GM15510 (cell line): Measurements from ENCODE around the gene ADAMTSL3.

Source experiments
- POLR2A ChIP-seq: IDR thresholded peaks from 3 replicates; pipeline ENCODE4 v1.6.1; 2011; ENCODE audit warnings: borderline replicate concordance; ENCODE audit not compliant: insufficient read length; ENCODE audit errors: extremely low read depth

ADAMTSL3 gene

GRCh38 chr15:83653639-83654378 is at the start of gene ADAMTSL3:
ADAMTSL3 (plus strand) TSS chr15:83654123; CDS start chr15:83655762, 1,639 bp downstream.
- TF ChIP-seq POLR2A: no peak

GRCh38 chr15:83604549-83604948 is 49.4 kb upstream of the ADAMTSL3 start:
- TF ChIP-seq POLR2A: no peak

- TF ChIP-seq POLR2A: no peak
Observed at GRCh38 chr15:83605111-83605945, 48.6 kb upstream of the ADAMTSL3 start.

- TF ChIP-seq POLR2A: no peak
Observed at GRCh38 chr15:83610132-83610531, 43.8 kb upstream of the ADAMTSL3 start.

- TF ChIP-seq POLR2A: no peak
Observed at GRCh38 chr15:83610901-83611685, 42.8 kb upstream of the ADAMTSL3 start.

- no peak for TF ChIP-seq POLR2A
Observed at GRCh38 chr15:83612226-83612625, 41.7 kb upstream of the ADAMTSL3 start.

- no peak for TF ChIP-seq POLR2A
Observed at GRCh38 chr15:83612898-83613635, 40.9 kb upstream of the ADAMTSL3 start.

GRCh38 chr15:83613714-83614113 is 40.2 kb upstream of the ADAMTSL3 start:
- TF ChIP-seq POLR2A: no peak

GRCh38 chr15:83616840-83617239 is 37.1 kb upstream of the ADAMTSL3 start:
- no peak for TF ChIP-seq POLR2A

- no peak for TF ChIP-seq POLR2A
Observed at GRCh38 chr15:83626171-83626802, 27.6 kb upstream of the ADAMTSL3 start.

GRCh38 chr15:83631534-83631933 is 22.4 kb upstream of the ADAMTSL3 start:
- TF ChIP-seq POLR2A: no peak

GRCh38 chr15:83643201-83643600 is 10.7 kb upstream of the ADAMTSL3 start:
- no peak for TF ChIP-seq POLR2A

- no peak for TF ChIP-seq POLR2A
Observed at GRCh38 chr15:83644439-83644838, 9.5 kb upstream of the ADAMTSL3 start.

- TF ChIP-seq POLR2A: no peak
Observed at GRCh38 chr15:83650831-83651230, 3.1 kb upstream of the ADAMTSL3 start.
